Skeletal muscle cell (primary cell): ENCODE measurements around the gene KLHL22.

Experiments used
- DNase-seq: peaks from one replicate; pipeline ENCODE4 v3.0.0-alpha.2; 2010; ENCODE audit warnings: low read depth
- H3K4me3 ChIP-seq: 2 replicates; pipeline ENCODE4 v1.5.1; 2011; ENCODE audit warnings: low read depth, mild to moderate bottlenecking, control low read depth, low read length, moderate library complexity

Gene KLHL22

GRCh38 chr22:20437613-20438426, 57.8 kb downstream of the KLHL22 start, which contains the start of gene SCARF2:
SCARF2 (minus strand) TSS chr22:20437825; CDS start chr22:20437754, 71 bp downstream.
- DNase-seq: no peak
- H3K4me3 ChIP-seq: peak within 1 kb of the TSS; percentile 97

- peak overlapping the region; percentile 97 for H3K4me3 ChIP-seq
- DNase-seq: no peak
These were observed 58.6 kb downstream of the KLHL22 start for GRCh38 chr22:20436768-20437612.

- DNase-seq: no peak
- H3K4me3 ChIP-seq: peak overlapping the region; percentile 97
These were observed 59.3 kb downstream of the KLHL22 start for GRCh38 chr22:20436307-20436767.

- H3K4me3 ChIP-seq: peak overlapping the region; percentile 97
- DNase-seq: no peak
These were observed 59.9 kb downstream of the KLHL22 start for GRCh38 chr22:20435436-20436306.

- no peak for DNase-seq
- H3K4me3 ChIP-seq: no peak overlapping the region
These were observed 60.8 kb downstream of the KLHL22 start for GRCh38 chr22:20434773-20435172.

- no peak overlapping the region for H3K4me3 ChIP-seq
- DNase-seq: no peak
These were observed 61.3 kb downstream of the KLHL22 start for GRCh38 chr22:20434264-20434751.

- H3K4me3 ChIP-seq: no peak overlapping the region
- DNase-seq: no peak
These were observed 61.8 kb downstream of the KLHL22 start for GRCh38 chr22:20433686-20434241.

GRCh38 chr22:20433191-20433590, 62.4 kb downstream of the KLHL22 start:
- H3K4me3 ChIP-seq: no peak overlapping the region
- DNase-seq: no peak

GRCh38 chr22:20432244-20432686, 63.3 kb downstream of the KLHL22 start:
- no peak overlapping the region for H3K4me3 ChIP-seq
- DNase-seq: no peak

- DNase-seq: no peak
- H3K4me3 ChIP-seq: no peak overlapping the region
These were observed 63.9 kb downstream of the KLHL22 start for GRCh38 chr22:20431511-20432192.

GRCh38 chr22:20430720-20431510, 64.7 kb downstream of the KLHL22 start:
- DNase-seq: no peak
- H3K4me3 ChIP-seq: no peak overlapping the region

GRCh38 chr22:20430101-20430719, 65.4 kb downstream of the KLHL22 start:
- no peak for DNase-seq
- no peak overlapping the region for H3K4me3 ChIP-seq

GRCh38 chr22:20429254-20430100, 66.1 kb downstream of the KLHL22 start:
- H3K4me3 ChIP-seq: no peak overlapping the region
- no peak for DNase-seq

GRCh38 chr22:20428496-20429253, 66.9 kb downstream of the KLHL22 start:
- H3K4me3 ChIP-seq: no peak overlapping the region
- DNase-seq: no peak

- no peak for DNase-seq
- H3K4me3 ChIP-seq: no peak overlapping the region
These were observed 67.6 kb downstream of the KLHL22 start for GRCh38 chr22:20427945-20428417.
